ENCODE data around the gene CXCL11.
"Not testable (repeated sequence)": the region's sequence is repeated elsewhere in the genome, so short reads cannot be mapped to it uniquely, and the experiment has no call there.

Gene CXCL11

GRCh38 chr4:76042241-76042998, 6.5 kb upstream of the CXCL11 start:
- DNase-seq, result not testable (repeated sequence)

DNA sequence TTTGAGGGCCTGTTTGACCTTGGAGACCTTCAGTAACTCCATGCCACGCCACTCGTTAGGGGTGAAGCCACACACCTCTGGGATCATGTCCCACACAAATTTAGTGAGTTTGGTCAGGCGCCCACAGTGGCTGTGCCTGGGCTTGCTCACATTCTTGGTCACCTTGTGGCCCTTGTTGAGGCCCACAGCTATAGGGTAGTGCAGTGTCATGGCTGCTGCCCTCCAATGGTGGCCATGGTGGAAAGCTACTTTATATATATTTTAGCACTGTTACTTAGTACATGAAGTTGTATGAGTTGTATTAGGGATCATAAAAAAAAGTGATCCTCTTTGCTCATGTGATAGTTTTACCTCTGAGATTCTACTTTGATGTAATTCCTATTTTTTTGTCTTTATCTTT, 985 bp upstream of the CXCL11 start:
- no peak for DNase-seq

- no peak for DNase-seq
These were observed 729 bp downstream of the CXCL11 start for GRCh38 chr4:76035141-76035540.

DNA sequence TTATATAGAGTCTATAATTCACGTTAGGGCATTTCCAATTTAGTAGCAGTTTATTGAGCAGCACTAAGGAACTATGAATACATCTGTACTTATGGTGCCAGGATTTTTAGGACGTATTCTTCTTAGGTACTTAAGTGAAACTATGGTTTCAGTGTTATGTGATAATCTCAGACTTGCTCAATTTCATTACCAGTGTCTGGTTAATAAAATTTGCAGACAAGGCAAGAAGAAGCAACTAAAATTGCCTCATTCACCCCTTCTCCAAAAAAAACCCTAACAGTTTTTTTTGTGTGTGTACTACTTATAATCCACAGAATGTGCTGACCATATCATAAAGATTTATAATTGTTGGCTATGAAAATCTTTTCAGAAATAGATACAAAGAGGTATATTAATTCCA, 6.6 kb downstream of the CXCL11 start:
- DNase-seq, result no peak

DNA sequence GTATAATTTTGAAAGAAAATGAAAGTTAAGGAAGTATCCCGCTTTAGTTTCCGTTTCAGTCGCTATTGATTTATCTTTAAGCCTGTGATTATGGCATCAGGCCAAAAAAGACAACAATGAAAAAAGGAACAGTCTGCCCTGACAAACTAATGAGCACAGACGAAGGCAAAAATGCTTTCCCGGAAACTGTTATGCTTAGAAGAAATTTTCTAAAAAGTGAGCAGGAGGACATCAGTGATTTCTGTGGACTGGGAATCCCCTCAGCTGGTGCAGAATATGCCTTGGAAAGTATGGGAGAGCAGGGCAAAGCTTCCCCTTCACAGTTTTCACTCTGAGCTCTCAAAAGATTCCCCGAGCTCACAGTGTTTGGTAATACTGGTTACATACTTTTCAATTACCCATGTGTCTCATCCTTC, 7.5 kb downstream of the CXCL11 start:
- DNase-seq, result peak; percentile 58

DNA sequence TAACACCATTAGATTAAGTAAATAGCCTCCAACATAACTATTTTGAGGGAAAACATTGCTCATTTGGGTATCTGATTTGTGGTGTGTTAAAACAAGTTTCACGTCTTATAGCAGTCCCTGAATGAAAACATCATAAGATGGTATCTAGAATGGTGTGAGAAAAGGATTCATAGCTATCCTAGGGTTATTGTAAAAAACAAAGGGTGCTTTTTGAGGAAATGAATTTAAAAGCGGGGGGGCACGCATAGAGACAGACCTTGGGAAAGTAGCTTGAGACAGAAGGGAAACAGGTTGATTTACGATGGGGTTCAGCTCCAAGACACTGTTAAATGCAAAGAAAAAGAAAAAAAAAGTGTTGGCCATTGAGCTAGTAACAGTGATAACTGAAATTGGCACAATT, 11.8 kb downstream of the CXCL11 start:
- DNase-seq, result no peak

DNA sequence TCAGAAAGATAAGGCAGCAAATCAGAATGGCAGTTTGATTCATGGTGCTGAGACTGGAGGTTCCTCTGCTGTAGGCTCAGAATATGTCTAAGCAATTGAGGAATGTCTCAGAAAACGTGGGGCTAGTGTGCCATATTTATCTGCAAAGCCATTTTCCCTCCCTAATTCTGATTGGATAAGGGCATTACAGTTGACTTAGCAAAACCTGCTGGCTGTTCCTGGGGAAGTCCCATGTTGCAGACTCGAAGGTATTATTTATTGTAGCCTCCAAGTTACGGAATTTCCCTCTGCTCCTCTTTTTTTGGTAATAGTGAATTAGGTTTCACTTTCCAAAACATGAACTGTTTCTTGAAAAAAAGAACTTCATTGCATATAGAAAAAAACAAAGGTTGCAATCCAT, 12.5 kb downstream of the CXCL11 start, which contains the start of gene CXCL10:
Gene CXCL10, minus strand, starts transcription at position 109 of the 400 bp plus-strand sequence. Its CDS starts 66 bp downstream, at position 43.
- no peak for DNase-seq

DNA sequence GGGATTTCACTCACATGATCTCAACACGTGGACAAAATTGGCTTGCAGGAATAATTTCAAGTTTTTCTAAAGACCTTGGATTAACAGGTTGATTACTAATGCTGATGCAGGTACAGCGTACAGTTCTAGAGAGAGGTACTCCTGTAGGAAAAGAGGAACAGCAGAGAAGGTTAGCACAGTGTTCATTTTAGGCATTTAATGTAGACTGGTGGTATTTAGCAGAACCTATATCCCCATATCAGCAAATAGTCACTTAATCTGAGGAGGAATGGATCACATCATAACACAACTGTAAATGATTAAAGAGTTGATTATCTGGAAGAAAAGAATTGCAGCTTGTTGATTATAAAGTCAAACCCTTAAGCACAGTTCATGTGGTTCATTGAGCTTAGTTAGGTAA, 13.2 kb downstream of the CXCL11 start:
- DNase-seq, result no peak

GRCh38 chr4:76022031-76022430, 13.8 kb downstream of the CXCL11 start:
- no peak for DNase-seq

DNA sequence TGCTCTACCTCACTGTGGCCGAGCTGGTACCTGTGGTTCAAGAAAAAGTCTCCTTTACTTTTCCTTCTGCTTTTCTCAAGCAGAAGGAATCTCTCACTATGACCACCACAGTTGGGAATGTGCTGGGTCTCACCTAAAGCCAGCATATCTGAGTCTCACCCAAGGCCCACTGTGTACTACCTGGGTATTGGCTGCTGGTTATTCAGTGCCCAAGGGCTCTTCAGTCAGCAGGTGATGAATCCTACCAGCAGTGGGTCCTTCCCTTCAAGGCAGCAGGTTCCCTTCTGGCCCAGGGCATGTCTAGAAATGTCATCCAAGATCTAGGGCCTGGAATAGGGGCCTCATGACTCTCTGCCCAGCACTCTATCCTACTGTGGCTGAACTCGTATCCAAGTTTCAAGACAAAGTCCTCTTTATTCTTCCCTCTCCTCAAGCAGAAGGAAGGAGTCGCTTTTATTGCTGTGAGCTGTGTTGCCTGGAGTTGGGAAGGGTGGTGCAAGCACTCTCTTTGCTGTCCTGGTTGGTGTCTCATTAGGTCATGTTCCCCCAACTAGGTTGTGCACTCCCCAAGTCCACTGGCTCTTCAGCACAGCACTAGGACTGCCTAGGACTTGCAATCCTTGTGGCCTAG, 18.7 kb downstream of the CXCL11 start:
- no peak for DNase-seq

DNA sequence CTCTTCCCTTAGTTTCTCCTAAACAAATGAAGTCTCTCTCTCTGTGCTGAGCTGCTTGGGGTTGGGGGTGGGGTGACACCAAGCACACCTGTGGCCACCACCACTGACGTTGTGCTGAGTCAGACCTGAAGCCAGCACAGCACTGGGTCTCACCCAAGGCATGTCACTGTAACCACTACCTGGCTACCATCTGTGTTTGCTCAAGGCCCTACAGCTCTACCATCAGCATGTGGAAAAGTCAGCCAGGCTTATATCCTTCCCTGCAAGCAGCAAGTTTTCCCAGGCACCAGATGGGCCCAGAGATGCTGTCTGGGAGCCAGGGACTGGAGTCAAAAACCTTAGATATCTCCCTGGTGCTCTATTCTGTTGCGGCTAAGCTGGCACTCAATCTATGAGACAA, 19.5 kb downstream of the CXCL11 start:
- DNase-seq, result peak; percentile 10

GRCh38 chr4:76013540-76013939, 22.3 kb downstream of the CXCL11 start:
- DNase-seq, result no peak

- DNase-seq, result no peak
These were observed 23.5 kb downstream of the CXCL11 start for GRCh38 chr4:76012388-76012801.

GRCh38 chr4:76011700-76012387, 24.0 kb downstream of the CXCL11 start:
- no peak for DNase-seq

- DNase-seq, result no peak
These were observed 24.7 kb downstream of the CXCL11 start for GRCh38 chr4:76011018-76011670.

DNA sequence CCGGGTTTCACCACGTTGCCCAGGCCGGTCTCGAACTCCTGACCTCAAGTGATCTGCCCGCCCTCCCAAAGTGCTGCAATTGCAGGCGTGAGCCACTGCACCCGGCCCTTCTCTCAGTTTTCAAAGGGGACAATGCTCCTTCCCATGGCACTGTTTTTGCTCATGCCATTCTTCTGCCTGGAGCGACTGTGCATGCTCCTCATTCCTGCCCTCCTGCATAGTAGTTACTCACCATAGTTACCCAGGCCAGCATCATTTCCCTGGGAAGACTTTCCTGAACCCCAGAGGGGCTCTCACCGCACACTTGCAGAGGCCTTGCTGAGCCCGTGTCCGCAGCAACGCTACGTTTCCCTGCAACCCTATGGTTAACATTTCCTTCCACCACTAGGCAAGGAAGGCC, 25.3 kb downstream of the CXCL11 start:
- DNase-seq, result no peak

DNA sequence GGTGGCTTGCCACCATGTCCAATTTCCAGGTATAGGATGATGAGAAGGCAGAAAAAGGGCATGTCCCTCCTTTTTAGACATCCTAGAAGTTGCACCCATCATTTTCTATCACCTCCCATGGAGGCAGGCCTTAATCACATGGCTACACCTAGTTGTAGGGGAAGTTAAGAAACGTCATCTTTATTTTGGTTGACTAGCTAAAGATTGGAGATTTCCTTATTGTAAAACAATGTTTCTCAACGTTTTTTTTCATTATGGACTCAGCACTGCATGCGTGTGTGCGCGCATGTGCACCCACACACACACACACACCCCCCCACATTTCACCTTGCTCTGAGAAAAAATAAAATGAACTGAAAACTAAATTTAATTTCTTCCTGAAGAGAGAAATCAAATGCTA, 26.6 kb downstream of the CXCL11 start:
- DNase-seq, result no peak

GRCh38 chr4:76007089-76007862, 28.6 kb downstream of the CXCL11 start, which contains the start of gene CXCL9:
Gene CXCL9 (minus strand): TSS chr4:76007509. CDS start chr4:76007449, 60 bp downstream.
- no peak for DNase-seq

DNA sequence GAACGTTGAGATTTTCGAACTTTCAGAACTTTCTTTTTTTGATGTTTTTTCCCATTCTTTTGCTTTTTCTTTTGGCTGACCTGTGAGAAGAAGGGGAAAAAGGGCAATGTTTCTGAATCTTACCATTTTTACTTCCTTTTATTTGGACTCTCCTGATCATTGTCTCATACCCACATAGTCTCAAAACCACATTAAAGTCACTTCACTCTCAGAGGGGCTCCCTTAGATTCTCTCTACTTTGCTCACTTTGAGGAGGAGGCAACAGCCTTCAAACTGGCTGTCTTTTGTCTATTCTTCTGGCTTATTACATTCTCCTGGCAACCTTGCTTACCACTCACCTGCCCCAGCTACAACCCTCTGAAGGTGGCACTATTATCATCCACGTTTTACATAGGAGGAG, 32.2 kb downstream of the CXCL11 start:
- DNase-seq, result no peak

- no peak for DNase-seq
These were observed 32.8 kb downstream of the CXCL11 start for GRCh38 chr4:76003035-76003434.

- peak; percentile 18 for DNase-seq
These were observed 33.7 kb downstream of the CXCL11 start for GRCh38 chr4:76002176-76002575.

GRCh38 chr4:76001700-76002099, 34.2 kb downstream of the CXCL11 start:
- no peak for DNase-seq
